Mesenchymal stem cell (in vitro differentiated cells and primary cell): ENCODE data around the gene GALNT10.

ENCODE experiments used
- DNase-seq: peaks from one replicate; pipeline ENCODE4 v3.0.0-alpha.2; 2013
- H2AFZ ChIP-seq: one replicate; pipeline ENCODE4 v1.6.1; 2013; ENCODE audit warnings: low read depth, mild to moderate bottlenecking, control low read depth, inconsistent platforms, low read length, moderate library complexity
- H2AK5ac ChIP-seq: 2 replicates; pipeline ENCODE4 v1.6.1; 2013; ENCODE audit warnings: low read length, moderate library complexity, mild to moderate bottlenecking, inconsistent platforms; ENCODE audit not compliant: severe bottlenecking
- H2BK120ac ChIP-seq: one replicate; pipeline ENCODE4 v1.6.1; 2013; ENCODE audit warnings: low read depth, mild to moderate bottlenecking, inconsistent platforms, low read length, moderate library complexity
- H2BK12ac ChIP-seq, 2 experiments: one replicate each; pipeline ENCODE4 v1.6.1; 2013; ENCODE audit warnings: inconsistent platforms in 2 of 2, low read length in 2 of 2, mild to moderate bottlenecking in 2 of 2, moderate library complexity in 2 of 2, control low read depth in 1 of 2
- H2BK15ac ChIP-seq: one replicate; pipeline ENCODE4 v1.6.1; 2013; ENCODE audit warnings: mild to moderate bottlenecking, low read depth, inconsistent platforms; ENCODE audit not compliant: poor library complexity, severe bottlenecking
- H2BK5ac ChIP-seq: 2 replicates; pipeline ENCODE4 v1.6.1; 2013; ENCODE audit warnings: low read depth, mild to moderate bottlenecking, low read length, control low read depth, inconsistent platforms; ENCODE audit not compliant: poor library complexity, severe bottlenecking
- H3K14ac ChIP-seq, 2 experiments: one replicate each; pipeline ENCODE4 v1.6.1; 2013; ENCODE audit warnings: inconsistent platforms in 2 of 2, low read length in 2 of 2, control low read depth in 1 of 2, mild to moderate bottlenecking in 1 of 2, moderate library complexity in 1 of 2
- H3K18ac ChIP-seq, 2 experiments: one replicate each; pipeline ENCODE4 v1.6.1; 2013; ENCODE audit warnings: inconsistent platforms in 2 of 2, low read length in 2 of 2, control low read depth in 1 of 2, low read depth in 1 of 2, mild to moderate bottlenecking in 1 of 2
- H3K23ac ChIP-seq, 2 experiments: one replicate each; pipeline ENCODE4 v1.6.1; 2013; ENCODE audit warnings: inconsistent platforms in 2 of 2, low read length in 2 of 2, mild to moderate bottlenecking in 2 of 2, moderate library complexity in 2 of 2, control low read depth in 1 of 2
- H3K27ac ChIP-seq: 2 replicates; pipeline ENCODE4 v1.5.1; 2013; ENCODE audit warnings: mild to moderate bottlenecking, moderate library complexity, low read length, control low read depth, inconsistent platforms; ENCODE audit not compliant: poor library complexity, severe bottlenecking
- H3K27me3 ChIP-seq, 2 experiments: 2 replicates each; pipeline versions ENCODE4 v1.6.1 to v1.7.0; 2013; ENCODE audit warnings: low read length in 2 of 2, mild to moderate bottlenecking in 2 of 2, moderate library complexity in 2 of 2, control low read depth in 1 of 2, inconsistent platforms in 1 of 2; ENCODE audit not compliant: control insufficient read depth in 1 of 2, insufficient read depth in 1 of 2
- H3K36me3 ChIP-seq, 2 experiments: 2 replicates each; pipeline versions ENCODE4 v1.6.1 to v1.7.0; 2013; ENCODE audit warnings: low read length in 2 of 2, control low read depth in 1 of 2, inconsistent platforms in 1 of 2, low read depth in 1 of 2, mild to moderate bottlenecking in 1 of 2; ENCODE audit not compliant: insufficient read depth in 2 of 2, control insufficient read depth in 1 of 2
- H3K4ac ChIP-seq, 2 experiments: one replicate each; pipeline ENCODE4 v1.6.1; 2013; ENCODE audit warnings: inconsistent platforms in 2 of 2, low read length in 2 of 2, mild to moderate bottlenecking in 2 of 2, moderate library complexity in 2 of 2, control low read depth in 1 of 2, low read depth in 1 of 2
- H3K4me1 ChIP-seq: 2 replicates; pipeline ENCODE4 v1.6.1; 2013; ENCODE audit warnings: low read depth, low read length, control low read depth; ENCODE audit not compliant: control insufficient read depth, insufficient read depth
- H3K4me2 ChIP-seq: 2 replicates; pipeline ENCODE4 v1.6.1; 2013; ENCODE audit warnings: low read length, mild to moderate bottlenecking, inconsistent platforms; ENCODE audit not compliant: poor library complexity, severe bottlenecking
- H3K4me3 ChIP-seq, 2 experiments: 2 replicates each; pipeline versions ENCODE4 v1.5.1 to v1.7.0; 2013; ENCODE audit warnings: low read length in 2 of 2, mild to moderate bottlenecking in 2 of 2, control low read depth in 1 of 2, low read depth in 1 of 2; ENCODE audit not compliant: insufficient read depth in 1 of 2
- H3K79me1 ChIP-seq: replicated peaks from 2 replicates; pipeline ENCODE4 v1.6.1; 2013; ENCODE audit warnings: mild to moderate bottlenecking, control low read depth, low read length, inconsistent platforms; ENCODE audit not compliant: poor library complexity, severe bottlenecking
- H3K9ac ChIP-seq: 2 replicates; pipeline ENCODE4 v1.7.0; 2013; ENCODE audit warnings: mild to moderate bottlenecking, low read length, moderate library complexity
- H3K9me3 ChIP-seq: 2 replicates; pipeline ENCODE4 v1.7.0; 2013; ENCODE audit warnings: mild to moderate bottlenecking, low read length; ENCODE audit not compliant: control insufficient read depth
- H4K8ac ChIP-seq: one replicate; pipeline ENCODE4 v1.6.1; 2013; ENCODE audit warnings: inconsistent platforms, mild to moderate bottlenecking, low read length, moderate library complexity
- H4K91ac ChIP-seq: one replicate; pipeline ENCODE4 v1.6.1; 2013; ENCODE audit warnings: mild to moderate bottlenecking, low read length, inconsistent platforms
- WGBS: methylation state at CpG from one replicate; pipeline ENCODE4 v1.1.7; 2013; ENCODE audit warnings: mixed read lengths; 5-methylcytosine and 5-hydroxymethylcytosine counted together

GALNT10 gene

DNA sequence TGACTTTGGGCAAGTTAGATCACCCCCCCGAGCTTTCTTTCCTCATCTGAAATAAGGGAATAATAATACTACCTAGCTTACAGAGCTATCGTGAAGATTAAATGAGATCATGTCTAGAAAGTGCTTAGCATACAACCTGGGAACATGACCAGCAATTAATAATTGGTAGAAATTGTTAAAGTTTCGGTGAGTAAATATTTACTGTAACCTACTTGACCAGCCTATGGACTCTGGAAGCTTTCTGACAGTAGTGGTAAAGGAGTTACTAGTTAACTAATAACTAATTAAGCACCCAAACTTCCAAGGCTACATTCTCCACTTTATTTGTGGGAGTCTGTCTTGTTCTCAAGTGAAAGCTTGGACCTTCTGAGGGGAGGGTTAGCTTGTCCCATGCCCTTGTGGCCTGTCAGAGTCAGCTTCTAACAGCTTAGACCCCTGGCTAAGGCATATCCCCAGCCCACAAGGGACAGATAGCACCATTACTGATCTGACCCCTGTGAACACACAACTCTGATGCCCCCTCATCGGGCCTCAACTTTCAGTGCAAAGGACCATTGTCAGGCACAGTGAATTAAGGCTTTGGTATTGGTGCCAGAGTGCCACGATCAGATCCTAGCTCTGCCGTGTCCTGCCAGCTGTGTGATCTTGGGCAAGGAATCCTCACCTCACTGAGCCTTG is 196.6 kb downstream of the GALNT10 start:
- Histone ChIP-seq H4K8ac (no peak overlapping the region), H3K27me3 (no peaks in the 10 kb centered on the region), H3K14ac (no peak overlapping the region), H2BK120ac (no peak overlapping the region), H2AK5ac (peak overlapping the region; percentile 79), H2BK5ac (peak overlapping the region; percentile 58), H3K9ac (no peak overlapping the region), H4K91ac (no peak overlapping the region), H2AFZ (no peak overlapping the region), H3K4me2 (peak overlapping the region; percentile 25), H3K4ac (no peak overlapping the region), H3K4me1 (peaks cover 26% of the 10 kb centered on the region), H2BK15ac (no peak overlapping the region), H3K27ac (peak overlapping the region; percentile 77), H3K79me1 (peaks cover 2% of the 10 kb centered on the region), H3K4me3 (no peak overlapping the region), H3K23ac (no peak overlapping the region), H3K18ac (no peak overlapping the region), H3K36me3 (peaks cover 22 to 25% of the 10 kb centered on the region in 2 experiments), H3K9me3 (no peaks in the 10 kb centered on the region), H2BK12ac (no peak overlapping the region)
- WGBS = 100% methylated on average over 5 of the region's 6 CpGs
- no peak for DNase-seq

GRCh38 chr5:154388842-154389241 is 198.3 kb downstream of the GALNT10 start:
- Histone ChIP-seq H2AFZ (no peak overlapping the region), H4K8ac (no peak overlapping the region), H3K9me3 (no peaks in the 10 kb centered on the region), H3K27ac (no peak overlapping the region), H2BK12ac (no peak overlapping the region), H2BK120ac (no peak overlapping the region), H3K9ac (no peak overlapping the region), H3K4me1 (peaks cover 26% of the 10 kb centered on the region), H2AK5ac (no peak overlapping the region), H3K18ac (no peak overlapping the region), H3K79me1 (peaks cover 6% of the 10 kb centered on the region), H4K91ac (no peak overlapping the region), H3K4ac (no peak overlapping the region), H2BK15ac (no peak overlapping the region), H3K27me3 (no peaks in the 10 kb centered on the region), H3K23ac (no peak overlapping the region), H3K4me3 (no peak overlapping the region), H3K14ac (no peak overlapping the region), H3K4me2 (no peak overlapping the region), H3K36me3 (peaks cover 10 to 30% of the 10 kb centered on the region in 2 experiments), H2BK5ac (no peak overlapping the region)
- no CpG with 5 or more reads among the region's 2 CpGs for WGBS
- DNase-seq = no peak

- no peak overlapping the region for H2BK15ac ChIP-seq
- H2BK120ac ChIP-seq = no peak overlapping the region
- H3K4ac ChIP-seq = no peak overlapping the region
- no peak overlapping the region for H3K18ac ChIP-seq
- peaks cover 19% of the 10 kb centered on the region for H3K4me1 ChIP-seq
- no peaks in the 10 kb centered on the region for H3K9me3 ChIP-seq
- no peak overlapping the region for H3K4me2 ChIP-seq
- peak overlapping the region; percentile 41 for H3K27ac ChIP-seq
- WGBS = 78% methylated on average over 8 of the region's 8 CpGs
- no peak overlapping the region for H4K91ac ChIP-seq
- H3K27me3 ChIP-seq = no peaks in the 10 kb centered on the region
- no peak overlapping the region for H3K14ac ChIP-seq
- H2BK5ac ChIP-seq = no peak overlapping the region
- no peak overlapping the region for H3K4me3 ChIP-seq
- no peak overlapping the region for H2AK5ac ChIP-seq
- no peak overlapping the region for H2AFZ ChIP-seq
- no peak overlapping the region for H4K8ac ChIP-seq
- H3K36me3 ChIP-seq = peaks cover 10 to 37% of the 10 kb centered on the region in 2 experiments
- H2BK12ac ChIP-seq = no peak overlapping the region
- peaks cover 6% of the 10 kb centered on the region for H3K79me1 ChIP-seq
- H3K9ac ChIP-seq = no peak overlapping the region
- no peak for DNase-seq
- H3K23ac ChIP-seq = no peak overlapping the region
Measured at GRCh38 chr5:154390096-154390495, 199.6 kb downstream of the GALNT10 start.

- H3K14ac ChIP-seq = no peak overlapping the region
- peaks cover 9% of the 10 kb centered on the region for H3K79me1 ChIP-seq
- H3K4me3 ChIP-seq = no peak overlapping the region
- no peak overlapping the region for H4K91ac ChIP-seq
- peaks cover 20% of the 10 kb centered on the region for H3K4me1 ChIP-seq
- H3K9me3 ChIP-seq = no peaks in the 10 kb centered on the region
- no peak overlapping the region for H3K9ac ChIP-seq
- H3K18ac ChIP-seq = no peak overlapping the region
- peak overlapping the region; percentile 41 for H3K27ac ChIP-seq
- no peak overlapping the region for H3K4me2 ChIP-seq
- H2AFZ ChIP-seq = no peak overlapping the region
- no peak overlapping the region for H2BK15ac ChIP-seq
- 95% methylated on average over 5 of the region's 7 CpGs for WGBS
- no peak overlapping the region for H2BK5ac ChIP-seq
- no peak overlapping the region for H3K23ac ChIP-seq
- H2AK5ac ChIP-seq = peak overlapping the region; percentile 44
- H3K36me3 ChIP-seq = peaks cover 10 to 40% of the 10 kb centered on the region in 2 experiments
- no peak overlapping the region for H4K8ac ChIP-seq
- no peak overlapping the region for H2BK12ac ChIP-seq
- no peak overlapping the region for H3K4ac ChIP-seq
- H2BK120ac ChIP-seq = no peak overlapping the region
- no peak for DNase-seq
- no peaks in the 10 kb centered on the region for H3K27me3 ChIP-seq
Measured at GRCh38 chr5:154390746-154391359, 200.3 kb downstream of the GALNT10 start.
